ENCODE data around the gene MGST2.

MGST2 gene

GRCh38 chr4:139674875-139675550 lies 9.4 kb downstream of the MGST2 start:
- H3K4me2 ChIP-seq (ENCODE audit: low read length) = no peak overlapping the region
- no peaks in the 10 kb centered on the region for H3K4me1 ChIP-seq (ENCODE audit: control insufficient read depth, insufficient read depth, low read length)
- no peak overlapping the region for H3K4me3 ChIP-seq (ENCODE audit: low read length)
- H3K27me3 ChIP-seq (ENCODE audit: control insufficient read depth, insufficient read depth, low read length) = no peaks in the 10 kb centered on the region
- H3K9ac ChIP-seq (ENCODE audit: low read depth, low read length) = no peak overlapping the region
- no peaks in the 10 kb centered on the region for H3K9me3 ChIP-seq (replicated peaks; ENCODE audit: low read length)
- H3K36me3 ChIP-seq (ENCODE audit: insufficient read depth, low read length) = no peaks in the 10 kb centered on the region

- Histone ChIP-seq H3K36me3 (ENCODE audit: insufficient read depth, low read length) (no peaks in the 10 kb centered on the region), H3K4me2 (ENCODE audit: low read length) (no peak overlapping the region), H3K27me3 (ENCODE audit: control insufficient read depth, insufficient read depth, low read length) (no peaks in the 10 kb centered on the region), H3K9ac (ENCODE audit: low read depth, low read length) (no peak overlapping the region), H3K4me1 (ENCODE audit: control insufficient read depth, insufficient read depth, low read length) (no peaks in the 10 kb centered on the region), H3K4me3 (ENCODE audit: low read length) (no peak overlapping the region), H3K9me3 (replicated peaks; ENCODE audit: low read length) (no peaks in the 10 kb centered on the region)
These were observed 10.0 kb downstream of the MGST2 start for GRCh38 chr4:139675651-139676050.

- no peaks in the 10 kb centered on the region for H3K4me1 ChIP-seq (ENCODE audit: control insufficient read depth, insufficient read depth, low read length)
- H3K4me2 ChIP-seq (ENCODE audit: low read length) = no peak overlapping the region
- no peak overlapping the region for H3K9ac ChIP-seq (ENCODE audit: low read depth, low read length)
- H3K36me3 ChIP-seq (ENCODE audit: insufficient read depth, low read length) = no peaks in the 10 kb centered on the region
- H3K4me3 ChIP-seq (ENCODE audit: low read length) = no peak overlapping the region
- H3K9me3 ChIP-seq (replicated peaks; ENCODE audit: low read length) = no peaks in the 10 kb centered on the region
- H3K27me3 ChIP-seq (ENCODE audit: control insufficient read depth, insufficient read depth, low read length) = no peaks in the 10 kb centered on the region
These were observed 10.7 kb downstream of the MGST2 start for GRCh38 chr4:139676365-139676764.

GRCh38 chr4:139676913-139677585 lies 11.4 kb downstream of the MGST2 start:
- no peaks in the 10 kb centered on the region for H3K27me3 ChIP-seq (ENCODE audit: control insufficient read depth, insufficient read depth, low read length)
- H3K4me1 ChIP-seq (ENCODE audit: control insufficient read depth, insufficient read depth, low read length) = no peaks in the 10 kb centered on the region
- no peak overlapping the region for H3K4me2 ChIP-seq (ENCODE audit: low read length)
- H3K9ac ChIP-seq (ENCODE audit: low read depth, low read length) = no peak overlapping the region
- no peaks in the 10 kb centered on the region for H3K36me3 ChIP-seq (ENCODE audit: insufficient read depth, low read length)
- no peak overlapping the region for H3K4me3 ChIP-seq (ENCODE audit: low read length)
- no peaks in the 10 kb centered on the region for H3K9me3 ChIP-seq (replicated peaks; ENCODE audit: low read length)

DNA sequence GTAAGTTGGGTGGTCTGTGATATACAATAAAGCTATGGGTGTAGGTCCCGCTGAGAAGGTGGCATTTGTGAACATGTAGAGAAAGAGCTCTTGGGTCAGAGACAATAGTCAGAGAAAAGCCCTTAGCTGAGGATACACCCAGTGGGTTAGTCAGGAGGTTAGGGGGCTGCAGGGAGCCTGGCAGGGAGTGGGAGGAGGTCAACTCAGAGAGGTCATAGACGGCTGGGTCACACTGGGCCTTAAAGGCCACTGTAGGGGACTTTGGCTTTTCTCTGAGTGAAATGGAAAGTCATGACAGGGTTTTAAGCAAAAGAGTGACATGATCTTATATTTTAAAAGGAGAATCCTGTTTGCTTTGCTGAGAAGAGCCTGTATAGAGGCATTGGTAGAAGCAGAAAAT lies 16.7 kb downstream of the MGST2 start:
- Histone ChIP-seq H3K4me2 (ENCODE audit: low read length) (no peak overlapping the region), H3K4me3 (ENCODE audit: low read length) (no peak overlapping the region), H3K36me3 (ENCODE audit: insufficient read depth, low read length) (no peaks in the 10 kb centered on the region), H3K27me3 (ENCODE audit: control insufficient read depth, insufficient read depth, low read length) (no peaks in the 10 kb centered on the region), H3K4me1 (ENCODE audit: control insufficient read depth, insufficient read depth, low read length) (no peaks in the 10 kb centered on the region), H3K9ac (ENCODE audit: low read depth, low read length) (no peak overlapping the region), H3K9me3 (replicated peaks; ENCODE audit: low read length) (no peaks in the 10 kb centered on the region)

DNA sequence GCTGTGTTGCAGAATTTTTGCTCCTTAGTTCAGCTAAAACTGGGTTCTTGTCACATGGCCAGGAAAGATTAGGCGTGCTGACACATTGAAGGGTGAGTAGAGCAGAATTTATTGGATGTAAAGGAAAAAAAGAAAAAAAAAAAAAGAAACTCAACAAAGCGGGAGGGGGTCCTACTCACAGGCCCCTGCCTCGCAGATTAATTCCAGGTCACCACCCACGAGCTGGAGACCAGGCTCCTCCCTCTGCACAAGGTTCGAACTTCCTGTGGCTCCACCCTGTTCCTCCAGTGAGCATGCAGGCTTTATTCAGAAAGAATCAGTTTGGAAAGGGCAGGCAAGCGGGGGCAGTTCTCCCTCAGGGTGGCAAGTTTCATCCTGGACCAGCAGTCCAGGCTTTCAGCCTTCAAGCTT lies 17.1 kb downstream of the MGST2 start:
- H3K9me3 ChIP-seq (replicated peaks; ENCODE audit: low read length) = no peaks in the 10 kb centered on the region
- H3K4me2 ChIP-seq (ENCODE audit: low read length) = no peak overlapping the region
- H3K9ac ChIP-seq (ENCODE audit: low read depth, low read length) = no peak overlapping the region
- H3K36me3 ChIP-seq (ENCODE audit: insufficient read depth, low read length) = no peaks in the 10 kb centered on the region
- no peaks in the 10 kb centered on the region for H3K4me1 ChIP-seq (ENCODE audit: control insufficient read depth, insufficient read depth, low read length)
- H3K4me3 ChIP-seq (ENCODE audit: low read length) = no peak overlapping the region
- H3K27me3 ChIP-seq (ENCODE audit: control insufficient read depth, insufficient read depth, low read length) = no peaks in the 10 kb centered on the region

- no peak overlapping the region for H3K4me3 ChIP-seq (ENCODE audit: low read length)
- no peaks in the 10 kb centered on the region for H3K4me1 ChIP-seq (ENCODE audit: control insufficient read depth, insufficient read depth, low read length)
- no peak overlapping the region for H3K4me2 ChIP-seq (ENCODE audit: low read length)
- H3K36me3 ChIP-seq (ENCODE audit: insufficient read depth, low read length) = no peaks in the 10 kb centered on the region
- H3K27me3 ChIP-seq (ENCODE audit: control insufficient read depth, insufficient read depth, low read length) = no peaks in the 10 kb centered on the region
- H3K9me3 ChIP-seq (replicated peaks; ENCODE audit: low read length) = no peaks in the 10 kb centered on the region
- H3K9ac ChIP-seq (ENCODE audit: low read depth, low read length) = no peak overlapping the region
These were observed 18.7 kb downstream of the MGST2 start for GRCh38 chr4:139684351-139684750.

DNA sequence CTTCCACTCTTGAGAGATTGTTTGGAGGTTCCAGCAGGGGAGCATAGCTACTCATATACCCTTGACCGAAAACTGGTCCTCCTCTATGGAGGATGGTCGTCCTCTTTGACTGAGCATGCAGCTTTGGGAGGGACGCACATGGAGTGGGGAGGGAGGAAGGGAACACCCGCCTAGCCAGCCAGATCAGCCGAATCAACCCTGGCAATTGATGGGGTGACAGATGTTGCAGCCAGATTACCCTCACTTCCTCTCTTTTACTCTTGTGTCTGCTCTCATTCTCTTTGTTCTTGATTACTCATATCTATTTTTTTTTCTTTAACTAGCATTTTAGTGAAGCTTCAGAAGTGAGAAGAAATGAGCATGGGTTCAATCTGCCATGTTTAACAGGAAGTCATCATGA lies 19.6 kb downstream of the MGST2 start:
- no peak overlapping the region for H3K4me2 ChIP-seq (ENCODE audit: low read length)
- no peaks in the 10 kb centered on the region for H3K4me1 ChIP-seq (ENCODE audit: control insufficient read depth, insufficient read depth, low read length)
- H3K36me3 ChIP-seq (ENCODE audit: insufficient read depth, low read length) = no peaks in the 10 kb centered on the region
- no peaks in the 10 kb centered on the region for H3K9me3 ChIP-seq (replicated peaks; ENCODE audit: low read length)
- H3K9ac ChIP-seq (ENCODE audit: low read depth, low read length) = no peak overlapping the region
- no peaks in the 10 kb centered on the region for H3K27me3 ChIP-seq (ENCODE audit: control insufficient read depth, insufficient read depth, low read length)
- no peak overlapping the region for H3K4me3 ChIP-seq (ENCODE audit: low read length)

GRCh38 chr4:139686130-139686529 lies 20.5 kb downstream of the MGST2 start:
- no peaks in the 10 kb centered on the region for H3K27me3 ChIP-seq (ENCODE audit: control insufficient read depth, insufficient read depth, low read length)

GRCh38 chr4:139686988-139687387 lies 21.4 kb downstream of the MGST2 start:
- Histone ChIP-seq H3K27me3 (ENCODE audit: control insufficient read depth, insufficient read depth, low read length) (no peaks in the 10 kb centered on the region), H3K9ac (ENCODE audit: low read depth, low read length) (no peak overlapping the region), H3K4me3 (ENCODE audit: low read length) (no peak overlapping the region), H3K36me3 (ENCODE audit: insufficient read depth, low read length) (no peaks in the 10 kb centered on the region), H3K9me3 (replicated peaks; ENCODE audit: low read length) (no peaks in the 10 kb centered on the region), H3K4me2 (ENCODE audit: low read length) (no peak overlapping the region), H3K4me1 (ENCODE audit: control insufficient read depth, insufficient read depth, low read length) (no peaks in the 10 kb centered on the region)

More at GRCh38 chr4:139686130-139686529, 20.5 kb downstream of the MGST2 start:
- Histone ChIP-seq H3K4me3 (ENCODE audit: low read length) (no peak overlapping the region), H3K4me1 (ENCODE audit: control insufficient read depth, insufficient read depth, low read length) (no peaks in the 10 kb centered on the region), H3K9ac (ENCODE audit: low read depth, low read length) (no peak overlapping the region), H3K36me3 (ENCODE audit: insufficient read depth, low read length) (no peaks in the 10 kb centered on the region), H3K9me3 (replicated peaks; ENCODE audit: low read length) (no peaks in the 10 kb centered on the region), H3K4me2 (ENCODE audit: low read length) (no peak overlapping the region)

DNA sequence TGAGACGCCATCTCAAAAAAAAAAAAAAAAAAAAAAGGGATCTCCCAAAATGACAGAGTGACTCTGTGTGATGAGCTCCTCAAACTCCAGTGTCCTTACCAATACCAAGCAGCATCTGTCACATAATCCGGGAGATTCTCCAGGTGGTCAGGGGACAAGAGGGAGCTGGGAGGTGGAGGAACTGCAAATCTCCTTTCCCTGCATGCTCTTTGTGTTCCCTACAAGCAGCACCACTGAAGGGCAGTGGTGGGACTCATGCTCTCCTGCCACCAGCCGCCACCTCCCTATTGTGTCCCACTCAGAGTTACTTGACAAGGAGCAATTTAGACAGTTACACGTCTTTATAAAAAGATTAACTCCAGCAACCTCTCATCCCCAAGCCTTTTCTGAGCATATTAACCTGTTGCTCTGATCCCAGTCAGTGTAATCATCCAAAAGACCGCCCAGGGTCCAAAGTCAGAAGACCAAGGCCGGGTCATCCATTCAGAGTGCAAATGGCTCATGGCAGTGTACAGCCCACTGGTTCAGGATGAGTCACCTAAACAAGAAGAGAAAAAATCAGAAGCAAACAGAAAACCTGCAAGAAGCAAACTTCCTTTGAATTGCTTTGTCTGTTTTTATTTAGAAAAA lies 23.6 kb downstream of the MGST2 start:
- H3K9me3 ChIP-seq (replicated peaks; ENCODE audit: low read length) = no peaks in the 10 kb centered on the region
- H3K4me1 ChIP-seq (ENCODE audit: control insufficient read depth, insufficient read depth, low read length) = no peaks in the 10 kb centered on the region
- no peak overlapping the region for H3K4me2 ChIP-seq (ENCODE audit: low read length)
- H3K9ac ChIP-seq (ENCODE audit: low read depth, low read length) = no peak overlapping the region
- H3K4me3 ChIP-seq (ENCODE audit: low read length) = no peak overlapping the region
- no peaks in the 10 kb centered on the region for H3K36me3 ChIP-seq (ENCODE audit: insufficient read depth, low read length)
- H3K27me3 ChIP-seq (ENCODE audit: control insufficient read depth, insufficient read depth, low read length) = no peaks in the 10 kb centered on the region

DNA sequence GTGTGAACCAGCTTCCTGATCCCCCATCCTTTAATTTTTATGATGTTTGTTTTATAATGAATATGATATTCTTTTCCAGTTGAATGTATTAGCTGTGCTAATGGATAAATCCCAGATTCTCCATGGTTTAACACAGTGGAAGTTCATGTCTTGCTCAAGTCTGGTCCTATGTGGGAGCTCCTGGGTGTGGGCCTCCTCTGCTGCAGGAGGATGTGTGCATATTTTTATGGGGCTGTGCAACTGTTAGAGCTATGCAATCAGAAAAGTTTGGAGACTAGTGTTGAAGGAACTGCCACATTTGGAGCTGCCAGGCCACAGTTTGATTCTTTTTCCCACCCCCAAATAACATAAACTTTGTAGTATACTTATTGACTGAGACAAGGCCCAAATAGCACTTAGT lies 24.8 kb downstream of the MGST2 start:
- no peaks in the 10 kb centered on the region for H3K4me1 ChIP-seq (ENCODE audit: control insufficient read depth, insufficient read depth, low read length)
- H3K27me3 ChIP-seq (ENCODE audit: control insufficient read depth, insufficient read depth, low read length) = no peaks in the 10 kb centered on the region
- H3K4me2 ChIP-seq (ENCODE audit: low read length) = no peak overlapping the region

More for the DNA sequence above, 24.8 kb downstream of the MGST2 start:
- no peak overlapping the region for H3K4me3 ChIP-seq (ENCODE audit: low read length)
- no peak overlapping the region for H3K9ac ChIP-seq (ENCODE audit: low read depth, low read length)
- H3K36me3 ChIP-seq (ENCODE audit: insufficient read depth, low read length) = no peaks in the 10 kb centered on the region
- H3K9me3 ChIP-seq (replicated peaks; ENCODE audit: low read length) = no peaks in the 10 kb centered on the region

Data from skeletal muscle satellite cell (primary cell).